GM12864 (cell line): ENCODE results near the gene KLHL17.
"Not testable (repeated sequence)": the region's sequence is repeated elsewhere in the genome, so short reads cannot be mapped to it uniquely, and the experiment has no call there.

ENCODE experiments used
- DNase-seq: peaks from one replicate; pipeline ENCODE4 v3.0.0-alpha.2; 2011; ENCODE audit warnings: low read depth
- H3K4me3 ChIP-seq: 2 replicates; pipeline ENCODE4 v1.5.1; 2011; ENCODE audit warnings: mild to moderate bottlenecking, low read depth, low read length, control low read depth
- TF ChIP-seq, protein P1 (sequence below): IDR thresholded peaks from 2 replicates; pipeline ENCODE4 v1.5.1; 2011; ENCODE audit warnings: low read depth, mild to moderate bottlenecking, moderate library complexity, low read length, control low read depth, inconsistent platforms; ENCODE audit errors: missing control alignments

Gene KLHL17

DNA sequence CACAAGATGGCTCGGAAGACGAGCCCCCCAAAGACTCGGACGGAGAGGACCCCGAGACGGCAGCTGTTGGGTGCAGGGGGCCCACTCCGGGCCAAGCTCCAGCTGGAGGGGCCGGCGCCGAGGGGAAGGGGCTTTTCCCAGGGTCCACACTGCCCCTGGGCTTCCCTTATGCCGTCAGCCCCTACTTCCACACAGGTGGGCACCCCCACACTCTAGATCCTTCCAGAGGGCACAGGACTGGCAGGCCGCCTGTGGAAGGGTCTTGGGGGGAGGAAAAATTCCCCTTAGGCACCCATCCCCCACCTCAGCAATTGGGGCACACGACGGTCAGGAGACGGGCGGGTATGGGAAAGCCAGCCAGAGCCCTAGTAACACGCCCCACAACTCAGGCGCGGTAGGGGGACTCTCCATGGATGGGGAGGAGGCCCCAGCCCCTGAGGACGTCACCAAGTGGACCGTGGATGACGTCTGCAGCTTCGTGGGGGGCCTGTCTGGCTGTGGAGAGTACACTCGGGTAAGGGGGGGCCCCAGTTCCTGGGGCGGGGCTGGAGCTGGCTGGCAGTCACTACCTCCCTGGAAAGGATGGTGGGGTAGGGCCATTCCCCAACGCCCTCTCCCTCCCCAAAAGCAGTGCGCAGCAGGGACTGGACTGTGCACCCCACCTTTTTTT, 17.4 kb upstream of the KLHL17 start:
- H3K4me3 ChIP-seq: no peak overlapping the region
- no peak for DNase-seq
- TF ChIP-seq, protein P1, sequence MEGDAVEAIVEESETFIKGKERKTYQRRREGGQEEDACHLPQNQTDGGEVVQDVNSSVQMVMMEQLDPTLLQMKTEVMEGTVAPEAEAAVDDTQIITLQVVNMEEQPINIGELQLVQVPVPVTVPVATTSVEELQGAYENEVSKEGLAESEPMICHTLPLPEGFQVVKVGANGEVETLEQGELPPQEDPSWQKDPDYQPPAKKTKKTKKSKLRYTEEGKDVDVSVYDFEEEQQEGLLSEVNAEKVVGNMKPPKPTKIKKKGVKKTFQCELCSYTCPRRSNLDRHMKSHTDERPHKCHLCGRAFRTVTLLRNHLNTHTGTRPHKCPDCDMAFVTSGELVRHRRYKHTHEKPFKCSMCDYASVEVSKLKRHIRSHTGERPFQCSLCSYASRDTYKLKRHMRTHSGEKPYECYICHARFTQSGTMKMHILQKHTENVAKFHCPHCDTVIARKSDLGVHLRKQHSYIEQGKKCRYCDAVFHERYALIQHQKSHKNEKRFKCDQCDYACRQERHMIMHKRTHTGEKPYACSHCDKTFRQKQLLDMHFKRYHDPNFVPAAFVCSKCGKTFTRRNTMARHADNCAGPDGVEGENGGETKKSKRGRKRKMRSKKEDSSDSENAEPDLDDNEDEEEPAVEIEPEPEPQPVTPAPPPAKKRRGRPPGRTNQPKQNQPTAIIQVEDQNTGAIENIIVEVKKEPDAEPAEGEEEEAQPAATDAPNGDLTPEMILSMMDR: no peak

DNA sequence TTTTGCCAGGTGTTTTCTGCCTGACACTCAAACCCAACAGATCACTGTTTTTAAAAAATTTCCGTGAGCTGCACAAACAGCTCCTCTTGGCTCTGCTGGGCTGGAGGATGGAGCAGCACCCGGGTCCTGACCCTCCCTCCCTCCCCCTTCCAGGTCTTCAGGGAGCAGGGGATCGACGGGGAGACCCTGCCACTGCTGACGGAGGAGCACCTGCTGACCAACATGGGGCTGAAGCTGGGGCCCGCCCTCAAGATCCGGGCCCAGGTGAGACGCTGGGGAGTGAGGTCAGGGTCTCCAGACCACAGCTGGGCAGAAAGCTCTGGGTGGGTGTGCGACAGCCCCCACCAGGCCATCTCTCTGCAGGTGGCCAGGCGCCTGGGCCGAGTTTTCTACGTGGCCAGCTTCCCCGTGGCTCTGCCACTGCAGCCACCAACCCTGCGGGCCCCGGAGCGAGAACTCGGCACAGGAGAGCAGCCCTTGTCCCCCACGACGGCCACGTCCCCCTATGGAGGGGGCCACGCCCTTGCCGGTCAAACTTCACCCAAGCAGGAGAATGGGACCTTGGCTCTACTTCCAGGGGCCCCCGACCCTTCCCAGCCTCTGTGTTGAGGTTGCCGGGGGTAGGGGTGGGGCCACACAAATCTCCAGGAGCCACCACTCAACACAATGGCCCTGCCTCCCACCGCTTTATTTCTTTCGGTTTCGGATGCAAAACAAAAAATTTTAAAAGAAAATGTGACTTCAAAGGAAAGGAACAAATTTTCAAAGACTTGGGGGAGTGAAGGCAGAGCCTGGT, 16.6 kb upstream of the KLHL17 start:
- TF ChIP-seq, protein P1: no peak
- DNase-seq: no peak
- no peak overlapping the region for H3K4me3 ChIP-seq

DNA sequence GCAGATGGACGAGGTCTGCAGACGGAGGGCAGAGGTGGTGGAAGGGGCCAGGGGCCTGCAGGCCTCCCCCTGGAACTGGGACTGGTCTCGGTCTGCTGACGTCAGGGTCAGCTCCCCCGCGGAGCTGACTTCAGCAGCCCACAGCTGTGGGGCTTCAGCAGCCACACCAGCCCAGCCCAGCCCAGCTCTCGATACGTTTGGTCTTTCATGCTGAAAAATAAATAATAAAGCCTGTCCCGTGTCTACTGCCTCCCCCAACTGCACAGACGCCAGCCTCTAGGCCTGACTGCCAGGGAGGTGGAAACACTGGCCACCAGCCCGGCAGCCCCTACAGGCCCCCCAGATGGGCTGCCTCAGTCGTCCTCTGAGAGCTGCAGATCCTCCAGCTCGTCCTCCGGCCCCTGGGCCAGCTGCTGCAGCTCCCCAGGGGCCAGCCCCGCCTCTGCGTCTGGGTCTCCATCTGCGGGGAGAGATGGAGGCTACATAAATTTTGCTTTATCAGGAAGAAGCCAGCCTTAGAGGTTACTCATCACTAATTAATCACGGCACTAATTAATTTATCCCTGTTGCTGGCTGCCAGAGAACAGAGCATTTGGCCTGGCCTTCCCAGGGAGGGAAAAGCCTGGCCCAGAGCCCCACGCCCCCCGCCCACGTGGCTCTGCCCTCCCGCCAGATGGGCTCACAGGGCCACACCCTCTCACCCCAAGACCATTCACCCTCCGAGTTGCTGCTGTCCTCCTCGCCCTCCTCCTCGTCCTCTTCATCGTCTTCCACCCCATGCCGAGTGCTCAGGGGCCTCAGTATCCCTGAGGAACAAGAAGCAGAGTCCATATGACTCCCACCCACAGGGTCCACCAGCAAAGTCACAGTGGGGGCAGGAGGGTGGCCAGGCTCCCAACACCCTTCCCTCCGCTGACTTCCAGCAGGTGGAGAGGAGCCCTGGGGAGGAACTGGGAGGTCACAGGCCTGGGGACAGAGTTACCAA, 15.8 kb upstream of the KLHL17 start:
- DNase-seq: no peak
- TF ChIP-seq, protein P1: no peak
- no peak overlapping the region for H3K4me3 ChIP-seq

DNA sequence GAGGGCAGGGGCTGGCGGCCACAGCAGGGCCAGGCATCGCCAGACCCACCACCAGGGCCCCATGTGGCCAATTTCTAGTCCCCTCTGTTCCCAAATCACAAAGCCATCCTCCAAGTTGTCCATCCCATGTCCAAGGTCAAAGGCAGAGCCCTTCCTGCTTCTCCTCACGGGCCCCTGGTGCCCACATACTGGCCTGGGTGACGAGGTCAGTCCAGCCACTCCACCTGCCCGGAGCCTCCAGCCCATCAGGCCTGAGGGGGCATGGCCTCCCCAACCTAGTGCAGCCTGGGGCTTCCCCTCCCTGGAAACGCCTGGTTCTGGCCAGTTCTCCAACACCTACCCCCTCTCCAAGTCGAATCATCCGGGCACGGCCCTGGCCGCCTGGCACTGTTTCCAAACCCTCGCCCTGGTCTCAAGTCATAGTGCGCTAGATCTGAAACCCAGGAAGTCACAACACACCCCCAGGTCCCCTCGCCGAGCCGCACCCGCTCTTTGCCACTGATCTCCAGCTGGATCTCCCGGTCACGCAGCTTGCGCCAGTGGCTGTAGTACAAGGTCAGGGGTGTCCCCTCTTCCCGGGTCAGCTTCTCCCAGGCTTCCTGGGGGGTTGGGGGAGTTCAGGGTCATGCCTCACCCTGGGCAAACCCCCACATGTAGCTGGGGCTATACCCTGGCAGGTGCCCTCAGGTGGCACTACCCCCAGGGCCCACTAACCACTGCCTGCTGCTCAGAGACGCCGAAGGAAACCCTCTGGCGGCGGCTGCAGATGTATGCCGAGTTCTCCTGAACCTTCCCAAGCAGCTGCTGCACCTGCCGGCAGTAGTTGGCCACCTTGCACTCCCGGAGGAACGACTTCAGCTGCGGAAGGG, 14.5 kb upstream of the KLHL17 start:
- no peak overlapping the region for H3K4me3 ChIP-seq
- no peak for DNase-seq
- TF ChIP-seq, protein P1: no peak

DNA sequence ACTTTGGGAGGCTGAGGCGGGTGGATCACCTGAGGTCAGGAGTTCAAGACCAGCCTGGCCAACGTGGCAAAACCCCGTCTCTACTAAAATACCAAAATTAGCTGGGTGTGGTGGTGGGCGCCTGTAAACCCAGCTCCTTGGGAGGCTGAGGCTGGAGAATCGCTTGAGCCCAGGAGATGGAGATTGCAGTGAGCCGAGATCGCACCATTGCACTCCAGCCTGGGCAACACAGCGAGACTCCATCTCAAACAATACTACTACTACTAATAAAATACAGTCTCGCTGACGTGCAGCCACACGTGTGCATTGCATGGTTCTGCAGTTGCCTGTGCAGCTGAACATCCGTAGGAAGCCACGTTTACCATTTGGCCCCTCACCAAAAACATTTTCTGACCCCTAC, 13.6 kb upstream of the KLHL17 start:
- not testable (repeated sequence) for H3K4me3 ChIP-seq, DNase-seq

DNA sequence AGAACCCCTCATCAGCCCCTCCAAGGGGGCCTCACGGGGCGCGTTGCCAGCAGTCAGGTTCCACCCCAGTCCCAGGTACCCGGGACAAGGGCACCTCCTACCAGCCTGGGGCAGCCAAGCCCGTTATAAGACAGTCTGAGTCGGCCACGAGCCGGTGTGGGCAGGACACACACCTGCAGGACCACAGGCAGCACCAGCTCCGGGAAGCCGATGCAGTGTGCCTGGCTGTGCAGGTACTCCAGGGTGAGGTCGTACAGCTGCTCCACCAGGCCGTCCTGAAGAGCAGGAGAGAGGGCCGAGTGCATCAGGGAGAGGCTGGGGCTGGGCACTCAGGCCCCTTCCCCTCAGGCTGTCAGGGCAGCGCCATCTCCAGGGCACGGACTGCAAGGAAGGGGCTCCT, 12.4 kb upstream of the KLHL17 start:
- TF ChIP-seq, protein P1: no peak
- H3K4me3 ChIP-seq: no peak overlapping the region
- no peak for DNase-seq
